IPS DF 6.9 (cell line): ENCODE results near the gene COMT.
"Not testable (repeated sequence)": the region's sequence is repeated elsewhere in the genome, so short reads cannot be mapped to it uniquely, and the experiment has no call there.

Source experiments
- DNase-seq: peaks from one replicate; pipeline ENCODE4 v3.0.0-alpha.2; 2013; ENCODE audit warnings: low read depth, low spot score
- H3K27ac ChIP-seq: one replicate; pipeline ENCODE4 v1.5.1; 2013; ENCODE audit warnings: low read length, control low read depth
- H3K27me3 ChIP-seq: 2 replicates; pipeline ENCODE4 v1.6.1; 2013; ENCODE audit warnings: mild to moderate bottlenecking, low read length; ENCODE audit not compliant: control insufficient read depth, insufficient read depth
- H3K36me3 ChIP-seq: 2 replicates; pipeline ENCODE4 v1.6.1; 2013; ENCODE audit warnings: low read length; ENCODE audit not compliant: control insufficient read depth, insufficient read depth
- H3K4me1 ChIP-seq: 2 replicates; pipeline ENCODE4 v1.6.1; 2013; ENCODE audit warnings: low read length; ENCODE audit not compliant: control insufficient read depth, insufficient read depth
- H3K4me3 ChIP-seq: 2 replicates; pipeline ENCODE4 v1.5.1; 2013; ENCODE audit warnings: mild to moderate bottlenecking, low read length
- H3K9me3 ChIP-seq: 2 replicates; pipeline ENCODE4 v1.6.1; 2013; ENCODE audit warnings: low read length, inconsistent platforms; ENCODE audit not compliant: control insufficient read depth, insufficient read depth
- WGBS: extraction: QIAGEN DNeasy Blood & Tissue Kit; methylation state at CpG from one replicate; pipeline ENCODE4 v1.1.7; 2013; ENCODE audit warnings: mixed read lengths, missing lambda C conversion rate; ENCODE audit not compliant: insufficient read length, insufficient coverage; 5-methylcytosine and 5-hydroxymethylcytosine counted together

COMT gene

GRCh38 chr22:19907902-19908301 lies 33.7 kb upstream of the COMT start:
- H3K4me1 ChIP-seq, H3K9me3 ChIP-seq, H3K27ac ChIP-seq, DNase-seq, H3K27me3 ChIP-seq, H3K4me3 ChIP-seq, H3K36me3 ChIP-seq: not testable (repeated sequence)
- WGBS: no CpG with 5 or more reads among the region's 16 CpGs

DNA sequence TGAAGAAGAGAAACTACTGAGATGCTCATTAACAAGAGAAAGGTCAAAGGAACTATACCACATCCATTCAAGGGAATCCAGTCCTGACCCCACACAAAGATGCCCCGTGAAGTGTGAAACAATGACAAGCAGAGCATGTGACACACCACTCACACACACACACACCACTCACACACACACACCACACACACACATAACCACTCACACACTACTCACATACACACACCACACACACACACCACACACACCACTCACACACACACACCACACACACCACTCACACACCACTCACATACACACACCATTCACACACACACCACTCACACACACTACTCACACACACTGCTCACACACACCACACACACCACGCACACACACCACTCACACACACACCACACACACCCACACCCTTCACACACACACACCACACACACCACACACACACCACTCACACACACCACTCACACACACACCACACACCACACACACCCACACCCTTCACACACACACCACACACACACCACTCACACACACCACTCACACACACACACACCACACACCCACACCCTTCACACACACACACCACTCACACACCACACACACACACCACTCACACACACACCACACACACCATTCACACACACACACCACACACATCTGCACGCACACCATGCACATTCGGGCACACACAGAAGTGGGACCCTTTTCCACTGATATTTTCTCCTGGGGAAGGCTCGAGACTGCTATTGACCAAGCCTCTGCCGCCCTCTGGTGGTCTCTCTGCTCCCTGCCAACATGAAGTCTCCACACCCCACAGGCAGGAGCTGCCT lies 32.0 kb upstream of the COMT start:
- WGBS: 100% methylated on average over 2 of the region's 6 CpGs
- Histone ChIP-seq H3K9me3 (no peaks in the 10 kb centered on the region), H3K27me3 (no peaks in the 10 kb centered on the region), H3K4me1 (no peaks in the 10 kb centered on the region), H3K36me3 (no peaks in the 10 kb centered on the region), H3K27ac (no peak overlapping the region), H3K4me3 (no peak overlapping the region)
- DNase-seq: peak; percentile 71

GRCh38 chr22:19910180-19910744 lies 31.3 kb upstream of the COMT start:
- WGBS: no CpG with 5 or more reads among the region's 4 CpGs

GRCh38 chr22:19911540-19912270 lies 29.9 kb upstream of the COMT start:
- Histone ChIP-seq H3K27me3 (no peaks in the 10 kb centered on the region), H3K4me3 (no peak overlapping the region), H3K36me3 (no peaks in the 10 kb centered on the region), H3K9me3 (no peaks in the 10 kb centered on the region), H3K27ac (no peak overlapping the region), H3K4me1 (no peaks in the 10 kb centered on the region)
- DNase-seq: no peak
- no CpG with 5 or more reads among the region's 12 CpGs for WGBS

More at GRCh38 chr22:19910180-19910744, 31.3 kb upstream of the COMT start:
- H3K27me3 ChIP-seq: no peaks in the 10 kb centered on the region
- no peaks in the 10 kb centered on the region for H3K4me1 ChIP-seq
- H3K27ac ChIP-seq: no peak overlapping the region
- H3K4me3 ChIP-seq: no peak overlapping the region
- H3K9me3 ChIP-seq: no peaks in the 10 kb centered on the region
- H3K36me3 ChIP-seq: no peaks in the 10 kb centered on the region
- no peak for DNase-seq

- H3K4me1 ChIP-seq: no peaks in the 10 kb centered on the region
- H3K27ac ChIP-seq: no peak overlapping the region
- no peaks in the 10 kb centered on the region for H3K9me3 ChIP-seq
- no peaks in the 10 kb centered on the region for H3K36me3 ChIP-seq
- DNase-seq: no peak
- no CpG with 5 or more reads among the region's 20 CpGs for WGBS
- H3K27me3 ChIP-seq: no peaks in the 10 kb centered on the region
- H3K4me3 ChIP-seq: no peak overlapping the region
Measured at GRCh38 chr22:19912271-19912999, 29.1 kb upstream of the COMT start.

- DNase-seq: no peak
- H3K27ac ChIP-seq: no peak overlapping the region
- no peak overlapping the region for H3K4me3 ChIP-seq
- no peaks in the 10 kb centered on the region for H3K36me3 ChIP-seq
- H3K4me1 ChIP-seq: no peaks in the 10 kb centered on the region
- no peaks in the 10 kb centered on the region for H3K9me3 ChIP-seq
- no peaks in the 10 kb centered on the region for H3K27me3 ChIP-seq
- no CpG with 5 or more reads among the region's 6 CpGs for WGBS
Measured at GRCh38 chr22:19913337-19913936, 28.1 kb upstream of the COMT start.

- no CpG with 5 or more reads among the region's 9 CpGs for WGBS
- DNase-seq: no peak
- Histone ChIP-seq H3K4me1 (no peaks in the 10 kb centered on the region), H3K4me3 (no peak overlapping the region), H3K27me3 (no peaks in the 10 kb centered on the region), H3K9me3 (no peaks in the 10 kb centered on the region), H3K27ac (no peak overlapping the region), H3K36me3 (no peaks in the 10 kb centered on the region)
Measured at GRCh38 chr22:19914201-19914943, 27.2 kb upstream of the COMT start.

DNA sequence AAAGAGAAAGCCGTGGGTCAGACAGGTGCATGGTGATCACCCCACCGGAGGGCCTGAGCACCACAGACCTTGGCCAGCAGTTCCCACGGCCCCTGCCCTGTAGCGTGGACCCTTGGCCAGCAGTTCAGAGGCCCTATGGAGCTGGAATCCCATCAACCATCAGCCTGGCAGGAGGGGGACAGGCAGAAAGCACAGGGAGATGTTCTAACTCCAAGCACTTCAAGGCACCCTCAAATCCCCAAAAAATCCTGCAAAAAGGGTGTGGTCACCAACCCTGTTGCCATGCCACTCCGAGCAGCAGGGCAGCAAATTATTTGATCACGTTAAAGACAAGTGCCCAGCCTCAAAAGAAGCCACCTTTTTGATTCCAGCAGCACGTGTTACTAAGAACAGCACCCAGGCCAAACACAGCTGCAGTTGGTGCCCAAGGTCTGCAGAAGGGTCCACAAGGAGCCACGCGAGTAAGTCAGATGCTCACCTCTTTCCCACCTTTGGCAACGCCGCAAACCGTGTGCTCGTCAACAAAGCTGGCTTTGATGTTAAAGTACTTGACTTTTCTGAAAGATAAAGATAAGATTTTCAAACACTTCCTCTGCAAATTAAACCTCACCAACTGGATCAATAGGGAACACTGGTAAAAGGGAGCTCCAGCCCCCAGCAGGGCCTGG lies 26.2 kb upstream of the COMT start:
- Histone ChIP-seq H3K4me1 (no peaks in the 10 kb centered on the region), H3K36me3 (no peaks in the 10 kb centered on the region), H3K27me3 (no peaks in the 10 kb centered on the region), H3K4me3 (no peak overlapping the region), H3K9me3 (no peaks in the 10 kb centered on the region), H3K27ac (no peak overlapping the region)
- WGBS: no CpG with 5 or more reads among the region's 13 CpGs
- no peak for DNase-seq

- no CpG with 5 or more reads among the region's 9 CpGs for WGBS
- DNase-seq: no peak
- Histone ChIP-seq H3K9me3 (no peaks in the 10 kb centered on the region), H3K4me3 (no peak overlapping the region), H3K27me3 (no peaks in the 10 kb centered on the region), H3K4me1 (no peaks in the 10 kb centered on the region), H3K27ac (no peak overlapping the region), H3K36me3 (no peaks in the 10 kb centered on the region)
Measured at GRCh38 chr22:19916006-19916405, 25.6 kb upstream of the COMT start.
